ENCODE results near the gene IL2RA.

GRCh38 chr10:6074489-6075301 lies 12.5 kb upstream of the IL2RA start:
- TF ChIP-seq POLR2AphosphoS5 (IDR thresholded peaks at IDR 0.05; ENCODE audit: low read length), result no peak
- no peak for TF ChIP-seq CTCF (IDR thresholded peaks at IDR 0.05 in 2 of 3, conservative IDR thresholded peaks at IDR 0.05 in 1 of 3; ENCODE audit: control insufficient read depth in 2 of 3, extremely low read depth in 1 of 3, insufficient read depth in 1 of 3, low read depth in 3 of 3, low read length in 3 of 3)
